ENCODE data around the gene SEPTIN5.

SEPTIN5 gene

GRCh38 chr22:19751497-19752245 lies 37.4 kb downstream of the SEPTIN5 start:
- no peak for DNase-seq

- DNase-seq, result no peak
These were observed 39.0 kb downstream of the SEPTIN5 start for GRCh38 chr22:19753090-19753842.

- no peak for DNase-seq
These were observed 39.8 kb downstream of the SEPTIN5 start for GRCh38 chr22:19753996-19754700.

- DNase-seq, result no peak
These were observed 40.4 kb downstream of the SEPTIN5 start for GRCh38 chr22:19754701-19755144.

- DNase-seq, result no peak
These were observed 40.9 kb downstream of the SEPTIN5 start for GRCh38 chr22:19755145-19755710.

GRCh38 chr22:19755722-19756287 lies 41.5 kb downstream of the SEPTIN5 start:
- DNase-seq, result no peak

- DNase-seq, result peak; percentile 19
These were observed 42.2 kb downstream of the SEPTIN5 start for GRCh38 chr22:19756288-19757128.

- no peak for DNase-seq
These were observed 43.1 kb downstream of the SEPTIN5 start for GRCh38 chr22:19757140-19757984.

GRCh38 chr22:19757985-19758895 lies 43.9 kb downstream of the SEPTIN5 start:
- DNase-seq, result no peak

- no peak for DNase-seq
These were observed 44.7 kb downstream of the SEPTIN5 start for GRCh38 chr22:19758896-19759426.

GRCh38 chr22:19759427-19760057 lies 45.2 kb downstream of the SEPTIN5 start:
- no peak for DNase-seq

GRCh38 chr22:19760058-19760950 lies 46.0 kb downstream of the SEPTIN5 start, which contains the start of gene TBX1:
Gene TBX1, plus strand, starts transcription at chr22:19760778. Its CDS starts 66 bp downstream, at chr22:19760844.
- no peak for DNase-seq

- DNase-seq, result no peak
These were observed 46.8 kb downstream of the SEPTIN5 start for GRCh38 chr22:19760951-19761724.

GRCh38 chr22:19761725-19762567 lies 47.6 kb downstream of the SEPTIN5 start:
- no peak for DNase-seq

- DNase-seq, result no peak
These were observed 48.5 kb downstream of the SEPTIN5 start for GRCh38 chr22:19762568-19763457.
